ENCODE data around the gene SERINC2. TPM values are rescaled to one million over a fixed set of nuclear protein-coding genes. Genes with fewer than 3 reads are reported as not detected.
"Not testable (repeated sequence)": the region's sequence is repeated elsewhere in the genome, so short reads cannot be mapped to it uniquely, and the experiment has no call there.

Gene SERINC2
- total RNA-seq, 2 donors from 2014 or later: 0.19 to 0.56 TPM

DNA sequence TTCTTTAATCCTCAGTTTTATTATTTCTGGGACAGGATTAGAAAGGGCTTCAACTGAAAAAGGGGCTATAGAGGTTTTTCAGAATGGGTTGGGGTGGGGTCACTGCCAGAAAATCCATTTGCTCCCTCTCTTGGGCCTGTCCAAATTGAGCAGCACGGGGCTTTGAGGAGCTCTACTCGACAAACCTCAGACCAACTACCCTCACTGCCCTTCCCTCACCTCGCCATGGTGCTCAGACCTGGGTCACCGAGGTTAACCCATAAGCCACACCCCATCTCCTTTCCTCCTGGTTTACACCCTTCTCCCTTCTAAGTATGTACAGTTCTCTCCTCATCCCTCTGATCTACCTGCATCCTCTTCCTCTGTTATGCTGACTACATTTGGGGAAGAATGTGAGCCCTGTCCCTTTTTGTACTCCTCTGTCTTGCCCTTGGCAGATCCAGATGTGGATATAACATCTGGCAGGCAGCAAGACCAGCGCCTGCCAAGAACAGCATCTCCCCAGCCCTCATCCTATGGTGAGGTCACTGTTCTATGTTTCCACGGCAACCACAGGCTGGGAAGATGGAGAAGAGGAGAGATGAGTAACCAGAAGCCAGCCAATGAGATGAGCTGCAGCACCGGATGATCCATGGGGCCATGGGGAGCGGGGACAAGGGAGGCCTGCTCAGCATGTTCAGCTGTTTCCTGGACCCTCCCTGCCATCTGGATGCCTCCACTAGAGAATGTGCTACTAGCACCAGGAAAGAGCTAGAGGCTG is 36.5 kb upstream of the SERINC2 start:
- H3K9me3 Mint-ChIP-seq: no peaks in the 10 kb centered on the region
- DNase-seq (ENCODE audit: low spot score) (no peak), ATAC-seq (no peak)
- no peaks in the 10 kb centered on the region for H3K36me3 Mint-ChIP-seq
- no peak overlapping the region for H3K27ac Mint-ChIP-seq
- no peaks in the 10 kb centered on the region for H3K27me3 Mint-ChIP-seq
- peaks cover 16 to 22% of the 10 kb centered on the region in 2 donors for H3K4me1 Mint-ChIP-seq (ENCODE audit: low read depth in 2 of 2)
- no peak overlapping the region for H3K4me3 Mint-ChIP-seq

DNA sequence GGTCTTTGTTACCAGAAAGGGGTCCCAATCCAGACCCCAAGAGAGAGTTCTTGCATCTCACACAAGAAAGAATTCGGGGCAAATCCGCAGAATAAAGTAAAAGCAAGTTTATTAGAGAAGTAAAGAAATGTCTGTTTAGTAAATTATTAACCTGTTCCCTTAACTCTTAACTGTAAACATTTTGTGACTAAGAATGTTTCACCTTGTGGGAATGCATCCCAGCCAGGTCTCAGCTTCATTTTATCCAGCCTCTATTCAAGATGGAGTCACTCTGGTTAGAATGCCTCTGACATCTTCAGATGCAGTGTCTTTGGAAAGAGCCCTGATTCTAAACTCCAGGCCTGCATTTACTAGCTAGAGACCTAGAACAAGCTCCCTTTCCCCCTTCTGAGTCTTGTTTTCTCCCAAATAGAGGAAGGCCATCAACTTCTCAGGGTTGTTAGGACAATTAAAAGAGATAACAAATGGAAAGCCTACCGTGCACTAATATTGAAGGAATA is 35.6 kb upstream of the SERINC2 start:
- DNase-seq (ENCODE audit: low spot score): no peak
- peaks cover 4 to 5% of the 10 kb centered on the region in 2 donors for H3K27me3 Mint-ChIP-seq
- peaks cover 11 to 17% of the 10 kb centered on the region in 2 donors for H3K4me1 Mint-ChIP-seq (ENCODE audit: low read depth in 2 of 2)
- H3K9me3 Mint-ChIP-seq: no peaks in the 10 kb centered on the region
- no peak overlapping the region for H3K4me3 Mint-ChIP-seq
- no peaks in the 10 kb centered on the region for H3K36me3 Mint-ChIP-seq
- no peak for ATAC-seq
- no peak overlapping the region for H3K27ac Mint-ChIP-seq

DNA sequence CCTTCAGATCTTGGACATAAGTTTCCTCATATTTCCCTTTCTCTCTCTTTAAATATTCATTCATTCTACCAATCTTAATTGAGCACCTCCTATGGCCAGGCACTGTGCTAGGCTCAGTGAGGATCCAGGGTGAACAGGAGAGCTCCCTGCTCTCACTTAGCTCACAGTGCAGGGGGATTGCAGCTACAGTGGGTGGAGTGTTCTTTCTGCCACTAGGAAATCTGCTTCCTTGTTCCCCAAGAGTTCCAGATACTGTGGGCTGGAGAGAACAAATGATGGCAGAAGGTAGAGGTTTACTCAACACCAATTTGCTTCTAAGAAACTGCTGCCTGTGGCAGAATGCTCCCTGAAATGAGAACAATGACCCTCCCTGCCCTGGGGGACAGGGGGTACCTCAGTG is 35.0 kb upstream of the SERINC2 start:
- DNase-seq (ENCODE audit: low spot score): no peak
- Mint-ChIP-seq H3K36me3 (no peaks in the 10 kb centered on the region), H3K27me3 (peaks cover 4 to 5% of the 10 kb centered on the region in 2 donors), H3K9me3 (no peaks in the 10 kb centered on the region), H3K4me1 (ENCODE audit: low read depth in 2 of 2) (peaks cover 5 to 12% of the 10 kb centered on the region in 2 donors), H3K4me3 (no peak overlapping the region), H3K27ac (no peak overlapping the region)
- ATAC-seq: no peak

DNA sequence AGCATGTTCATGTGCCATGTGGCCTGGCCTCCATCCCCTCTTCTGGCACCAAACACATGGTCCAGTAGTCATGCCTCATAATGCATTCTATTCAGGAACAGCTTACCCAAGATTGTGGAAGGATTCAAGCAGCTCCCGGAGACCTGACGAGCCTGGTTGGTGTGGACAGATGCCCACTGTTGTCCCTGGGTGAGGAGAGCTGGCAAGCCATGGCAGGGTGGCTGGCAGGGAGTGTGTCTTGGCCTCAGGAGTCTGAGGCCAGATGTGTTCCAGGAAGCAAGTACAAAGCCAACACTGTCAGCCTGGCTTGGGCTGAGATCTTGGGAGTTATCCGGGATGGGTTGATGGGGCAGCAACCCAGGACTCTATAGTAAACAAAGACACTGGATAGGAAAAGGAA is 32.8 kb upstream of the SERINC2 start:
- Mint-ChIP-seq H3K9me3 (no peaks in the 10 kb centered on the region), H3K27ac (no peak overlapping the region), H3K4me3 (no peak overlapping the region), H3K27me3 (peaks cover 4 to 5% of the 10 kb centered on the region in 2 donors), H3K36me3 (no peaks in the 10 kb centered on the region), H3K4me1 (ENCODE audit: low read depth in 2 of 2) (peaks cover 5% of the 10 kb centered on the region in 2 donors)
- no peak for DNase-seq (ENCODE audit: low spot score)
- no peak for ATAC-seq

DNA sequence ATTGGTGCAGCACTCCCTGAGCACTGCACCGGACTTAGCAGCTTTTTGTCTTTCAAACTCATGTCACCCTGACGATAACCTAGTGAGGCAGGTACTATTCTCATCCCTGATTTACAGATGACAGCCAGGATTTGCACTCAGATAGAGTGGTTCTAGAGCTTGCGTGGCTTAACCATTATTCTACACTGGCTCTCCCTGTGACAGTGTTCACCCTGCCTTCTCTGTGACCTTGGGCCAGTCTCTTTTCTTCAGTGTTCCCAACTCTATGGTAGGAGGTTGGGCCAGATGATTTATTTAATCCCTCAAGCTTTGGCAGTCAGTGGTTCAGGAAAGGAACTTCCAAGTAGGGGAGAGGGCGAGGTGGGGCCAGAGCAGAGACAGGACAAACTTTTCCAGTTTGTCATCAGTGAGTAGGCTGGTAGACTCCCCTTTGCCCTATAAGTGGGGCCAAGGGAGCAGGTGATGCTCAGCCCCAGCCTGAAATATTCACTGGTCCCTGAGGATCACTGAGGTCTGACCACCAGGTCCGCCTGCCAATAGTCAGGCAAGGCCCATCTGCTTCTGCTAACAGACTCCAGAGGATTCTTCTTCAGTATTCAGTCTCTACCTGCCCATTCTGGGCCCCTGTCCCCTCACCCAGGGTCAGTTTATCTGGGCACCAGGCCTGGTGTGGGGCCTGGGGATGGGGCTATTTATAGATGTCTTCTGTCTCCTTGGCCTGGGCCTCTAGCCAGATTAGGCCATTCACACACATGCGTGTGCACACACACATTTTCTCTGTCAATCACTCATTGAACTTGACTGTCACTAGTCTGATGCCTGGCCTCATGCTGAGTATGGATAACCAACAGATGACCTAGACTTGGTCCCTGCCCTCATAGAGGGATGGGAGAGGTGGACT is 31.4 kb upstream of the SERINC2 start:
- Mint-ChIP-seq H3K27ac (no peak overlapping the region), H3K9me3 (no peaks in the 10 kb centered on the region), H3K4me1 (ENCODE audit: low read depth in 2 of 2) (peaks cover 1% of the 10 kb centered on the region in 2 donors), H3K27me3 (peaks cover 8 to 11% of the 10 kb centered on the region in 2 donors), H3K4me3 (no peak overlapping the region), H3K36me3 (no peaks in the 10 kb centered on the region)
- ATAC-seq (peak; percentile 6 to 26), DNase-seq (ENCODE audit: low spot score) (no peak)

DNA sequence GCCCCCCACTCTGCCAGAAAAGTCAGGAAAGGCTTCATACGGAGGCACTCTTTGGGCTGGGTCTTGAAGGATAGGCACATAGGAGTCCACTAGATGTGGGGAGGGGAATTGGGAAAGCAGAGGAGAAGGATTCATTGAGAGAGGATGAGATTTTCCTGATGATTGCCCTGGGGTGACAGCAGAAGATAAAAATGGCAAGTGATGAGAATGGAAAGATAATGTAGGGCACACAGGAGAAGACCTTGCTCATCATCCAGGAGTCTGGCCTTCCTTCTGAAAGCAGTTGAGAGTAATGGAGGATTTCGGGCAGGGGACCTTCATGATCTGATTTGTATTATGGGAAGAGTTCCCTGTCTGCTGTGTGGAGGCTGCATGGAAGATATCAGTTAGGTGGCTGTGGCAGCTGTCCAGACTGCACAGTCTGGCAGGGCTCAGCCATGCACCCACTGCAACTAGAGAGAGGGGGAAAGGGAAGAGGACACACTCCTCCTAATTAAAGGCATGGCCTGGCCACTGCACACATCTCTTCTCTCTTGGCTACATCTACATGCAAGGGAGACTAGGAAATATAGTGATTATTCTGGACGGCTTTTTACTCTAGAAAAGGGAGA is 30.5 kb upstream of the SERINC2 start:
- DNase-seq (ENCODE audit: low spot score) (no peak), ATAC-seq (no peak)
- Mint-ChIP-seq H3K27me3 (peaks cover 11 to 16% of the 10 kb centered on the region in 2 donors), H3K27ac (no peak overlapping the region), H3K9me3 (no peaks in the 10 kb centered on the region), H3K4me3 (no peak overlapping the region), H3K4me1 (ENCODE audit: low read depth in 2 of 2) (no peaks in the 10 kb centered on the region), H3K36me3 (no peaks in the 10 kb centered on the region)

- no peak for DNase-seq (ENCODE audit: low spot score)
- Mint-ChIP-seq H3K27ac (no peak overlapping the region), H3K27me3 (peaks cover 16 to 17% of the 10 kb centered on the region in 2 donors), H3K9me3 (no peaks in the 10 kb centered on the region), H3K36me3 (no peaks in the 10 kb centered on the region), H3K4me1 (ENCODE audit: low read depth in 2 of 2) (no peaks in the 10 kb centered on the region), H3K4me3 (no peak overlapping the region)
- ATAC-seq: no peak
These were observed 29.0 kb upstream of the SERINC2 start for GRCh38 chr1:31383967-31384366.

- H3K27me3 Mint-ChIP-seq: peaks cover 16 to 17% of the 10 kb centered on the region in 2 donors
- not testable (repeated sequence) for ATAC-seq
These were observed 26.3 kb upstream of the SERINC2 start for GRCh38 chr1:31386576-31387243.

GRCh38 chr1:31387612-31388011 is 25.4 kb upstream of the SERINC2 start:
- no peaks in the 10 kb centered on the region for H3K4me1 Mint-ChIP-seq (ENCODE audit: low read depth in 2 of 2)
- no peaks in the 10 kb centered on the region for H3K9me3 Mint-ChIP-seq
- peak in 1 of 2 donors; percentile 36 for ATAC-seq
- no peak for DNase-seq (ENCODE audit: low spot score)
- no peaks in the 10 kb centered on the region for H3K36me3 Mint-ChIP-seq
- H3K27ac Mint-ChIP-seq: peak overlapping the region in 1 of 2 donors; percentile 34
- no peak overlapping the region for H3K4me3 Mint-ChIP-seq
- peaks cover 11 to 12% of the 10 kb centered on the region in 2 donors for H3K27me3 Mint-ChIP-seq

More at GRCh38 chr1:31386576-31387243, 26.3 kb upstream of the SERINC2 start:
- H3K4me3 Mint-ChIP-seq; DNase-seq (ENCODE audit: low spot score); H3K9me3 Mint-ChIP-seq; H3K36me3 Mint-ChIP-seq; H3K27ac Mint-ChIP-seq; H3K4me1 Mint-ChIP-seq (ENCODE audit: low read depth in 2 of 2): not testable (repeated sequence)

GRCh38 chr1:31389616-31390015 is 23.4 kb upstream of the SERINC2 start:
- no peak for ATAC-seq
- H3K27me3 Mint-ChIP-seq: peaks cover 11 to 12% of the 10 kb centered on the region in 2 donors
- no peaks in the 10 kb centered on the region for H3K36me3 Mint-ChIP-seq
- H3K4me3 Mint-ChIP-seq: no peak overlapping the region
- H3K9me3 Mint-ChIP-seq: no peaks in the 10 kb centered on the region
- H3K4me1 Mint-ChIP-seq (ENCODE audit: low read depth in 2 of 2): peaks cover 0 to 5% of the 10 kb centered on the region in 2 donors
- H3K27ac Mint-ChIP-seq: no peak overlapping the region
- no peak for DNase-seq (ENCODE audit: low spot score)

DNA sequence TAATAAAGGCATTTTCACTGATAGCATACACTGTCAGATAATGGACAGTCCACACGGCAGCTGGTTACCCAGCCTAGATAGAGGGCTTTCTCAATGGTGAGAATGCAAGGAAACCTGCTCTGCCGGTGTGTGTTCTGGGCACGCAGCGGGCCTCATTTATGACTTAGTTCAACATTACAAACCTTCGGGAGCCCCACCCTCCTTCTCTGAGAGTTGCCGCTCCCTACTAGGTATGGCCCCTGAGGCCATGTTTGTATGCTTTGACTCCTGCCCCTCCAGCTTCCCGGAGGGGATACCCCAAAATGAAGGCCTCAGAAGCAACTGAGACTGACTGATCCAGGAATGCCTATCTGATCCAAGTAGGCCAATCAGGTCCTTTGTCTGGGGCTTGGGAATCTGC is 22.9 kb upstream of the SERINC2 start:
- Mint-ChIP-seq H3K27me3 (peaks cover 11 to 12% of the 10 kb centered on the region in 2 donors), H3K4me3 (no peak overlapping the region), H3K27ac (no peak overlapping the region), H3K9me3 (no peaks in the 10 kb centered on the region), H3K36me3 (no peaks in the 10 kb centered on the region), H3K4me1 (ENCODE audit: low read depth in 2 of 2) (peaks cover 0 to 8% of the 10 kb centered on the region in 2 donors)
- ATAC-seq (no peak), DNase-seq (ENCODE audit: low spot score) (no peak)

- no peak for ATAC-seq
- DNase-seq (ENCODE audit: low spot score): no peak
- Mint-ChIP-seq H3K27me3 (no peaks in the 10 kb centered on the region), H3K4me1 (ENCODE audit: low read depth in 2 of 2) (peaks cover 6 to 21% of the 10 kb centered on the region in 2 donors), H3K4me3 (no peak overlapping the region), H3K36me3 (no peaks in the 10 kb centered on the region), H3K9me3 (no peaks in the 10 kb centered on the region), H3K27ac (no peak overlapping the region)
These were observed 19.6 kb upstream of the SERINC2 start for GRCh38 chr1:31393463-31393862.

DNA sequence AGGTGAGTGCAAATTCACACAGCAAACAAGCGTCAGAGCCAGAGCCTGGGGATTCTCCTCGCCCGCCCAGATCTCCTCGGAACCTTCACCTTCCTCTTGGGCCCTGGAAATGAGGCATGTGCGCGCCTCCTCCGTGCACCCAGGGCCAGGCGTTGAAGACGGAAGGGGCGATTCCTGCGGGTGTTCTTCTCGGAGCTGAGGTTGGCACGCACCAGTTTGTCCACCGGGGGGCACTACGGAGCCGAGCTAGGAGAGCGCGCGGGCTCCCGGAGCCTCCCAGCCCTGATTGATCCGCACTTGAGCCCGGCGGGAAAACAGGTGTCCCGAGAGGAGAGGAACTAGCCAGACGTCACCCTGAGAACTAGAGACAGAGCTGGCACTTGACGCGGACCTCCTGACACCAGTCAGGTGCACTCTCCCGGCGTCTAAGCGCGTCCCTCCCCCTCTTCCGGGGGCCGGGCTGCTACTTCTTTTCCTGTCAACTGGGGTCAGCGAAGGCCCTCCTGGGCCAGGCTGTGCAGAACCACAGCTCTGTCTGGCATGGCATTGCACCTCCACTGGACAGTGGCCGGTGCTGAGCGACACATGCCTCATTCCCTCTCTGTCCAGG is 18.3 kb upstream of the SERINC2 start:
- Mint-ChIP-seq H3K36me3 (no peaks in the 10 kb centered on the region), H3K4me1 (ENCODE audit: low read depth in 2 of 2) (peaks cover 6 to 21% of the 10 kb centered on the region in 2 donors), H3K27me3 (no peaks in the 10 kb centered on the region), H3K4me3 (peak overlapping the region; percentile 80), H3K9me3 (no peaks in the 10 kb centered on the region), H3K27ac (peak overlapping the region in 1 of 2 donors; percentile 54)
- peak; percentile 84 for DNase-seq (ENCODE audit: low spot score)
- ATAC-seq: peak; percentile 87 to 90

Measured in natural killer cell treated with Interleukin-12 subunit alpha and Interleukin-12 subunit beta and Interleukin-15 and Interleukin-18, amount 100 ng/mL, for 72 hours (primary cell).